Large intestine (tissue), 3 donors: ENCODE data around the gene ZNF674. TPM values are rescaled to one million over a fixed set of nuclear protein-coding genes. Genes with fewer than 3 reads are reported as not detected.
A peak's percentile ranks its signal among the peaks of the same experiment; 100 is the strongest.

Source experiments
- DNase-seq, 2 donors: peaks; one replicate each; pipeline versions ENCODE4 v3.0.0 to v3.0.0-alpha.2; 2013
- H3K27ac ChIP-seq: one replicate; pipeline ENCODE4 v1.5.1; 2013; ENCODE audit warnings: low read length
- H3K27me3 ChIP-seq: 2 replicates; pipeline ENCODE4 v1.6.1; 2013; ENCODE audit warnings: low read length; ENCODE audit not compliant: control insufficient read depth, insufficient read depth
- H3K36me3 ChIP-seq: 2 replicates; pipeline ENCODE4 v1.6.1; 2013; ENCODE audit warnings: low read length; ENCODE audit not compliant: control insufficient read depth, insufficient read depth
- H3K4me1 ChIP-seq: one replicate; pipeline ENCODE4 v1.6.1; 2013; ENCODE audit warnings: low read length; ENCODE audit not compliant: control insufficient read depth, insufficient read depth
- H3K4me3 ChIP-seq: one replicate; pipeline ENCODE4 v1.5.1; 2013; ENCODE audit warnings: low read length
- H3K9me3 ChIP-seq: one replicate; pipeline ENCODE4 v1.6.1; 2013; ENCODE audit warnings: mild to moderate bottlenecking, low read depth, low read length, moderate library complexity; ENCODE audit not compliant: control insufficient read depth
- WGBS: methylation state at CpG from one replicate; pipeline ENCODE4 v1.1.5; 2013; ENCODE audit warnings: low lambda C conversion rate; ENCODE audit not compliant: insufficient coverage; 5-methylcytosine and 5-hydroxymethylcytosine counted together
- polyA plus RNA-seq: library from polyadenylated mRNA; unstranded; fragments of 120-200 nt; gene quantifications from one replicate; pipeline ENCODE4 v1.2.1, GENCODE V29; 2013

Gene ZNF674
- polyA plus RNA-seq, 1 donor = 3.9 TPM

DNA sequence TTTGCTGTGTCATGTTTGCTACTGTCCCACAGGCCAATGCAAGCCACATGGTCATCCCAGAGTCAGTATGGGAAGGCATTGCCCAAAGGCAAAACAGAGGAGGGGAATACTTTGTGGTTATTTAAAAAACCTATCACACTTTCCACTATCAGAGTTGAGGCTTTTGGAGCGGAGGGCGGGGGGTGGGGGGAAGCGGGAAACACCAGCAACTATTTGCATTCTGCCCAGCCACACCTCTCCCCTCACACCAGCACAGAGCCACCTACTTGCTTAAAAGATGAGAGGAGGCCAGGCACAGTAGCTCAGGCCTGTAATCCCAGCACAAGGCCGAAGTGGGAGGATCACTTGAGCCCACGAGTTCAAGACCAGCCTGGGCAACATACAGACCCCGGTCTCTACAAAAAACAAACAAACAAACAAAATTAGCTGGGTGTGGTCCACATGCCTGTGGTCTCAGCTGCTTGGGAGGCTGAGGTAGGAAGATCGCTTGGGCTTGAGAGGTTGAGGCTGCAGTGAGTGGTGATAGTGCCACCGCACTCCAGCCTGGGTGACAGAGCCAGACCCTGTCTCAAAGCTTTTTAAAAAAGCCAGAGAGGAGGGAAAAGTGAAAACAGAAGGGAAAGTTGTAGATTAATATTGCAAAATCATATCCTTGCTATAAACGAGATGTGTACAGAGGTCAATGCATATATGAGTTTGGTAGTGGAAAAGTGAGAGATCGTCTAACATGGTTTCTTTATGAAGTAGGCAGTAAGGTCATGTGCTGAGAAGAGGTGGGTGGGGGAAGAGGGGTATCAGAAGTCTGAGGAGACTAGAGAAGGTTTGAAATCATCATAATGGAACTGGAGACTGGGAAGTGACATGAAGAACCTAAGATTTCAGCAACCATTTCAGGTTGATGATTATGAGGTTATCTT is 26.5 kb upstream of the ZNF674 start:
- WGBS = no CpG with 5 or more reads among the region's 10 CpGs
- Histone ChIP-seq H3K27ac (no peak overlapping the region), H3K4me1 (peaks cover 4% of the 10 kb centered on the region)

DNA sequence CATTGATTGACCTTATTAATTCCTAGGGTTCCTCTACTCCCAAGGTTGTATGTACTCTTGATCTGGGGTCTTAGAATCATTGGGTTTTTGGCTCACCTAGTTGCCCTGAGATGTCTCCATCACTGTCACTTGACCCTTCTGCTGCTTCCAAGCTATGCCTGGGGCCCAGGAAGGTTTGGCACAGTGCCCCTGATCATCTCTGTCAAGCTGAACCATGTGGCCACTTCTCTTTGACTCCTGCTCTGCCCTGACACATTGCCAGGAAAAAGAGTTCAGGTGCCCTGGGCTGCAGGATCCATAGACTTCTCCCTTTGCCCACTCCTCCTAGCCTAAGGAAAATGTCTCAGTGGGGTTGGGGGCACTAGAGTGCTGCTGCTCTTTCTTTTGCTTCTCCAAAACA is 24.4 kb upstream of the ZNF674 start:
- Histone ChIP-seq H3K4me1 (no peaks in the 10 kb centered on the region), H3K36me3 (no peaks in the 10 kb centered on the region), H3K27me3 (peaks cover 13% of the 10 kb centered on the region), H3K4me3 (no peak overlapping the region), H3K27ac (no peak overlapping the region), H3K9me3 (no peaks in the 10 kb centered on the region)
- DNase-seq = no peak

More for the DNA sequence above, 26.5 kb upstream of the ZNF674 start:
- Histone ChIP-seq H3K27me3 (peaks cover 25% of the 10 kb centered on the region), H3K4me3 (no peak overlapping the region), H3K9me3 (no peaks in the 10 kb centered on the region), H3K36me3 (no peaks in the 10 kb centered on the region)
- DNase-seq = no peak

DNA sequence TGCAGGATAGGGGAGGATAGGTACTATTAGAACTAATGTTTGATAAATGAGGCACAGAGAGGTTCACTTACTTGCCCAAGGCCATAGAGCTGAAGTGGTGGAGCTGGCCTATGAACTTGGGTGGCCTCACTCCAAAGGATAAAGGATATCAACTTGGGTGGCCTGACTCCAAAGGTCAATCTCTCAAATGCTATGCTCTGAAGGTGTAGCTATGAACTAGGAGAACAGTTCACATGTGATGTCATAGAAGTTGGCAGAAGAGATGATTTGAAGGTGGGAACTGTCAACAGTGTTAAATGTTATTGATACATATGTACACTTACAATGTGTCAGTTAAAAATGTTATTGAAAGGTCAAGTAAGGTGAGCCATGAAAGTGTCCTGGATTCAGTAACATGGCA is 22.2 kb upstream of the ZNF674 start:
- H3K4me3 ChIP-seq = no peak overlapping the region
- DNase-seq = peak in 1 of 2 donors; percentile 41
- no peaks in the 10 kb centered on the region for H3K4me1 ChIP-seq
- peaks cover 3% of the 10 kb centered on the region for H3K27me3 ChIP-seq
- H3K36me3 ChIP-seq = no peaks in the 10 kb centered on the region
- H3K9me3 ChIP-seq = no peaks in the 10 kb centered on the region
- H3K27ac ChIP-seq = no peak overlapping the region

DNA sequence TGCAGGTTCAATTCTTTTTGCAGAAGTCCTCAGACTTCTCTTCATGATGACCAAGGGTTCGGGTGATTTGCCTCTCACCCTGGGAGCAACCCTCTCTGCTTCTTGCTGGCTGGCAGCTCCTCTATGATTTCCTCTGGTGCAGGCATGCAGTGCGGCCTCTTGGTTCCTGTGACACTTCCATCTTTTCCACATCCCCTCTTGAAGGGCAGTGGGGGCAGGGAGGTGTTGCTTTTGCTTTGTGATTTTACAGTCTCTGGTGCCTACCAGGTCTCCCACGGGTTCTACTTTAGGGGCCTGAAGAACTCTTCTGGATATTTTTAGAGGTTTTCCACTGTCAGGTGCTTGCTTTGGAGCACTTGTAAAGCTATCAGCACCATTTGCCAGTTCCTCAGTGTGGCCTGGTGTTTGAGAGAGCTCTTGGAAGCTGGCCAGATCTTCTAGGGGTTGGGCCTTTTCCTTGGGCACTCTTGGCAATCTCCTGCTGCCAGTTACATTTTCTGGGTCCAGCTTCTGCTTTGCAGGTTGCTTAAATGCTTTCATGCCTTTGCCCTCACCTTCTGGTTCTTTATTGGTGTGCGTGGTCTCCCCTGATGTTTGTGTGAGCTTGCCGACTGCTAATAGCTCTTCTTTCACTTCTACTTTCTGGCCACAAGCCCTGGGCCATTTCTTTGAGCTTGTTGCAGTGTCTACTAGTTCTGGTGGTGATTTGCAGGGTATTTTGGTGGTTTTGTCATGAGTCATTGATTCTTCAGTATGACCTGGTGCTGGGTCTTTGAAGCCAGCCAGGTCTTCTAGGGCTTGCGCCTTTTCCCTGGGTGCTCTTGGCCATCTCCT is 16.8 kb upstream of the ZNF674 start:
- Histone ChIP-seq H3K9me3 (no peaks in the 10 kb centered on the region), H3K4me1 (no peaks in the 10 kb centered on the region), H3K36me3 (no peaks in the 10 kb centered on the region), H3K27ac (no peak overlapping the region), H3K4me3 (no peak overlapping the region), H3K27me3 (no peaks in the 10 kb centered on the region)
- no peak for DNase-seq
- WGBS = no CpG with 5 or more reads among the region's 6 CpGs

DNA sequence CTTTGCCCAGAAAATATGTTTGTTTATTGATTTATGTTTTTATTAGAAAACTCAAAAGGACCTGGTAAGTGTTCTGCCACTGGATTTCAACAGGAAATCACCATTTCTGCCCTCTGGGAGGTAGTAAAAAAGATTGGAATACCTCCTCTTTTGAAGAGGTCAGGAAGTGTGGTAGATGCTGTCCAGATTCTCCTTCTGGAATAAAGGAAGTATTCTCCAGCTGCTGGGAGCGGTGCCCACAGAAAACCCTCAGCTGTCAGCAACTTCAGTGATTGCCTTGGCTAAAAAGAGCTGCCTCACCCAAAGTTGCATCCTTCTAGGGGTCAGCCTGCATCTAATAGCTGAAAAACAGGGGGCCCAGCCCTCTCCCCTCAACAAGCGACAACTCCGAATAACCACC is 13.8 kb upstream of the ZNF674 start:
- no peaks in the 10 kb centered on the region for H3K4me1 ChIP-seq
- DNase-seq = no peak
- H3K9me3 ChIP-seq = no peaks in the 10 kb centered on the region
- no peak overlapping the region for H3K4me3 ChIP-seq
- H3K27me3 ChIP-seq = no peaks in the 10 kb centered on the region
- H3K27ac ChIP-seq = no peak overlapping the region
- H3K36me3 ChIP-seq = no peaks in the 10 kb centered on the region
- no CpG with 5 or more reads among the region's 3 CpGs for WGBS

DNA sequence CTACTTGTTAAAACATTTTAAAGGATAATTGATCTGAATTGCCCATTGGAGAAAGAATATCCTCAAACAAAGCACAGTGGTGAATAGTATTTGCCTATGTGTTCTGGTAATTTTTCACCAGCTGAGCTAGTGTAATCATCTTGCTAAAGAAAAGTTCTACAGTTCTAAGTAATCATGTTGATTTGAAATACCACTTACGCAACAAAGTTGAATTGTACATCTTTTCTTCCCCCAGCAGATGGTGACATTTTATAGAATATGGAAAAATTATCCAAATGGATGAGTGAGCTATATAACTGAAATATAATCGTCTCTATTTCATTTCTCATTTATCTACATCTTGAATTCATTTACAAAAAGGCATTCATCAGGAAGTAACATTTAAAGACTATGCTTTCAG is 9.7 kb upstream of the ZNF674 start:
- no peaks in the 10 kb centered on the region for H3K27me3 ChIP-seq
- WGBS = no CpG with 5 or more reads among the region's 2 CpGs
- no peak for DNase-seq
- no peak overlapping the region for H3K27ac ChIP-seq
- no peaks in the 10 kb centered on the region for H3K4me1 ChIP-seq
- no peaks in the 10 kb centered on the region for H3K36me3 ChIP-seq
- H3K9me3 ChIP-seq = no peaks in the 10 kb centered on the region
- no peak overlapping the region for H3K4me3 ChIP-seq

DNA sequence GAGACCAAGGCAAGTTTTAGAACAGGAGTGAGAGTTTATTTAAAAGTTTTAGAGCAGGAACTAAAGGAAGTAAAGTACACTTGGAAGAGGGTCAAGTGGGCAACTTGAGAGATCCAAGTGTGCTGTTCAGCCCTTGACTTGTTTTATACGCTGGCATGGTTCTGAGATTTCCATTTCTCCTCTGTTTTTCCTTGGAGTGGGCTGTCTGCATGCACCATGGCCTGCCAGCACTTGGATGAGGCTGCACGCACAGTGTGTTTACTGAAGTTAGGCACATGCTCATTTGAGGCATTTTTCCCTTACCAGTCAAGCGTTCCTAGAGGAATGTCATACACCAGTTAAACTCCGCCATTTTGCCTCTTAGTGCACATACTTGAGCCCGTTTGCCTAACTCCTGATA is 8.7 kb upstream of the ZNF674 start:
- Histone ChIP-seq H3K27me3 (no peaks in the 10 kb centered on the region), H3K4me1 (no peaks in the 10 kb centered on the region), H3K4me3 (no peak overlapping the region), H3K36me3 (no peaks in the 10 kb centered on the region), H3K27ac (no peak overlapping the region), H3K9me3 (no peaks in the 10 kb centered on the region)
- no peak for DNase-seq
- no CpG with 5 or more reads among the region's 5 CpGs for WGBS

DNA sequence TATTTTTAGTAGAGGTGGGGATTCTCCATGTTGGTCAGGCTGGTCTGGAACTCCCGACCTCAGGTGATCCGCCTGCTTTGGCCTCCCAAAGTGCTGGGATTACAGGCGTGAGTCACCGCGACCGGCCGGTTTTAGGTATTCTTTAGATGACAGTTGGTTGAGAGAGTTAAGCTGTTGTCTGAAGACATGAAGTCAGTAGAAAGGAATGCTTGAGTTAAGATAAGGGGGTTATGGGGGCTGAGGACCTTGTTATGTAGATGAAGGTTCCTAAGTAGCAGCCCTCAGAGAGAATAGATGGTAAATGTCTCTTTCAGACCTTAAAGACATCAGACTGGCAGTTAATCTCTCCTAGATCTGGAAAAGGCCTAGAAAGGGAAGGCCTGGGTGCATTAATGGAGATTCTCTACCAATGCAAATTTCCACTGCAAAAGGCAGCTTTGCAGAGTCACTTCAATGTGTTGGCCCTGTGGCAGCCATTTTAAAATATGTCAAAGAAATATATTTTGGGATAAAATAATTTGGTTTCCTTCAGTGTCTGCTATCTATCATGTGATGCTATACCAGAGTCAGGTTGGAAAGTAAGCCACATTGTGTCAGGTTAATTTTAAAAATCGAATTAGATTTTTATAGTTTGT is 6.4 kb upstream of the ZNF674 start:
- H3K4me1 ChIP-seq = no peaks in the 10 kb centered on the region
- H3K4me3 ChIP-seq = no peak overlapping the region
- no peaks in the 10 kb centered on the region for H3K9me3 ChIP-seq
- no peak overlapping the region for H3K27ac ChIP-seq
- no CpG with 5 or more reads among the region's 8 CpGs for WGBS
- no peaks in the 10 kb centered on the region for H3K36me3 ChIP-seq
- no peak for DNase-seq
- H3K27me3 ChIP-seq = no peaks in the 10 kb centered on the region

DNA sequence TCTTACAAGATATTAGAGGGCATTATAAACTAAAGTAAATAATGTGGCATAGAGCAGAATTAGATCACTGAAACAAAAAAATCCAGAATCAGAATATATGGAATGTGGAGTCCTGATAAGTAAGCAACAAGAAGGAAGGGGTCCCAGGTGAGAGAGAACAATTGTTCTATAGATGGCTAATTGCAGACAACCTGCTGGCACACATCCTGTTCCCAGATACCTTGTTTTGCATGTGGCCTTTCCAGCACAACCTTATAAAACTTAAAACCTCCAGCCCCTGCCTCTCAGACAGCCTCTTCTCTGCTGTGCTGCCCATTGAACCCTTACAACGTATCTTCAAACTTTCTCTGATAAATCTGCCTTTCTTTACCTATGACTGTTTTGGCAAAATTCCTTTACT is 4.7 kb upstream of the ZNF674 start:
- no CpG with 5 or more reads among the region's 1 CpG for whole genome bisulfite sequencing
- Histone ChIP-seq H3K36me3 (no peaks in the 10 kb centered on the region), H3K27me3 (no peaks in the 10 kb centered on the region), H3K4me1 (no peaks in the 10 kb centered on the region), H3K4me3 (no peak overlapping the region), H3K9me3 (no peaks in the 10 kb centered on the region), H3K27ac (no peak overlapping the region)
- no peak for DNase-seq

DNA sequence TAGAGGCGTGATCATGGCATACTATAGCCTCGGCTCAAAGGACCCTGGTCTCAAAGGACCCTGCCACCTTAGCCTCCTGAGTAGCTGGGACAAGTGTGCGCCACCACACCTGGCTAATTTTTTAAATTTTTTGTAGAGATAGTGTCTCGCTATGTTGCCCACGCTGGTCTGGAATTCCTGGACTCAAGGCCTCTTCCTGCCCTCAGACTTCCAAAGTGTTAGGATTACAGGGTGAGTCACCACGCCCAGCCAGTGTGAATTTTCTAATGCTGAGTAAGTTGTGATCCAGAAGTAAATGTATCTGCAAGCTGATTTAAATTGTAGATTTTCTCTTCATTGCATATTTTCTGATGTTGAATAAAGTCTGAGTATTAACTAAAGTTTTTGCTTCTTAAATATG is 2.6 kb upstream of the ZNF674 start:
- no peaks in the 10 kb centered on the region for H3K4me1 ChIP-seq
- H3K36me3 ChIP-seq = no peaks in the 10 kb centered on the region
- no peaks in the 10 kb centered on the region for H3K27me3 ChIP-seq
- DNase-seq = no peak
- H3K9me3 ChIP-seq = no peaks in the 10 kb centered on the region
- H3K27ac ChIP-seq = no peak overlapping the region
- WGBS = no CpG with 5 or more reads among the region's 6 CpGs
- H3K4me3 ChIP-seq = no peak overlapping the region
